Measurements from ENCODE around the gene ABHD18.
"Not testable (repeated sequence)": the region's sequence is repeated elsewhere in the genome, so short reads cannot be mapped to it uniquely, and the experiment has no call there.

DNA sequence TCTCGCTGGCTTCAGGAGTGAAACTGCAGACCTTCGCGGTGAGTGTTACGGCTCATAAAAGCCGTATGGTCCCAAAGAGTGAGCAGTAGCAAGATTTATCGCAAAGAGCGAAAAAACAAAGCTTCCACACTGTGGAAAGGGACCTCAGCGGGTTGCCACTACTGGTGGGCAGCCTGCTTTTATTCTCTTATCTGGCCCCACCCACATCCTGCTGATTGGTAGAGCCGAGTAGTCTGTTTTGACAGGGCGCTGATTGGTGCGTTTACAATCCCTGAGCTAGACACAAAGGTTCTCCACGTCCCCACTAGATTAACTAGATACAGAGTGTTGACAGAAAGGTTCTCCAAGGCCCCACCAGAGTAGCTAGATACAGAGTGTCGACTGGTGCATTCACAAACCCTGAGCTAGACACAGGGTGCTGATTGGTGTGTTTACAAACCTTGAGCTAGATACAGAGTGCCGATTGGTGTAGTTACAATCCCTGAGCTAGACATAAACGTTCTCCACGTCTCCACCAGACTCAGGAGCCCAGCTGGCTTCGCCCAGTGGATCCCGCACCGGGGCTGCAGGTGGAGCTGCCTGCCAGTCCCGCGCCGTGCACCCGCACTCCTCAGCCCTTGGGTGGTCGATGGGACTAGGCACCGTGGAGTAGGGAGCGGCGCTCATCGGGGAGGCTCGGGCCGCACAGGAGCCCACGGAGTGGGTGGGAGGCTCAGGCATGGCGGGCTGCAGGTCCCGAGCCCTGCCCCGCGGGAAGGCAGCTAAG, 1.4 kb upstream of the ABHD18 start:
- not testable (repeated sequence) for TF ChIP-seq SMC3 (conservative IDR thresholded peaks at IDR 0.05; ENCODE audit: poor library complexity); EZH2 (IDR thresholded peaks at IDR 0.05; ENCODE audit: borderline replicate concordance, insufficient read depth, low read length, poor library complexity, severe bottlenecking); POLR2AphosphoS5 (IDR thresholded peaks at IDR 0.05); EP300 (conservative IDR thresholded peaks at IDR 0.05; ENCODE audit: poor library complexity, severe bottlenecking); MXI1 (conservative IDR thresholded peaks at IDR 0.05; ENCODE audit: poor library complexity, severe bottlenecking); TAF1 (IDR thresholded peaks at IDR 0.05; ENCODE audit: low read depth)
- TF ChIP-seq, protein P1, sequence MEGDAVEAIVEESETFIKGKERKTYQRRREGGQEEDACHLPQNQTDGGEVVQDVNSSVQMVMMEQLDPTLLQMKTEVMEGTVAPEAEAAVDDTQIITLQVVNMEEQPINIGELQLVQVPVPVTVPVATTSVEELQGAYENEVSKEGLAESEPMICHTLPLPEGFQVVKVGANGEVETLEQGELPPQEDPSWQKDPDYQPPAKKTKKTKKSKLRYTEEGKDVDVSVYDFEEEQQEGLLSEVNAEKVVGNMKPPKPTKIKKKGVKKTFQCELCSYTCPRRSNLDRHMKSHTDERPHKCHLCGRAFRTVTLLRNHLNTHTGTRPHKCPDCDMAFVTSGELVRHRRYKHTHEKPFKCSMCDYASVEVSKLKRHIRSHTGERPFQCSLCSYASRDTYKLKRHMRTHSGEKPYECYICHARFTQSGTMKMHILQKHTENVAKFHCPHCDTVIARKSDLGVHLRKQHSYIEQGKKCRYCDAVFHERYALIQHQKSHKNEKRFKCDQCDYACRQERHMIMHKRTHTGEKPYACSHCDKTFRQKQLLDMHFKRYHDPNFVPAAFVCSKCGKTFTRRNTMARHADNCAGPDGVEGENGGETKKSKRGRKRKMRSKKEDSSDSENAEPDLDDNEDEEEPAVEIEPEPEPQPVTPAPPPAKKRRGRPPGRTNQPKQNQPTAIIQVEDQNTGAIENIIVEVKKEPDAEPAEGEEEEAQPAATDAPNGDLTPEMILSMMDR (IDR thresholded peaks at IDR 0.05; ENCODE audit: poor library complexity, severe bottlenecking), result not testable (repeated sequence)
- TF ChIP-seq, protein P2, sequence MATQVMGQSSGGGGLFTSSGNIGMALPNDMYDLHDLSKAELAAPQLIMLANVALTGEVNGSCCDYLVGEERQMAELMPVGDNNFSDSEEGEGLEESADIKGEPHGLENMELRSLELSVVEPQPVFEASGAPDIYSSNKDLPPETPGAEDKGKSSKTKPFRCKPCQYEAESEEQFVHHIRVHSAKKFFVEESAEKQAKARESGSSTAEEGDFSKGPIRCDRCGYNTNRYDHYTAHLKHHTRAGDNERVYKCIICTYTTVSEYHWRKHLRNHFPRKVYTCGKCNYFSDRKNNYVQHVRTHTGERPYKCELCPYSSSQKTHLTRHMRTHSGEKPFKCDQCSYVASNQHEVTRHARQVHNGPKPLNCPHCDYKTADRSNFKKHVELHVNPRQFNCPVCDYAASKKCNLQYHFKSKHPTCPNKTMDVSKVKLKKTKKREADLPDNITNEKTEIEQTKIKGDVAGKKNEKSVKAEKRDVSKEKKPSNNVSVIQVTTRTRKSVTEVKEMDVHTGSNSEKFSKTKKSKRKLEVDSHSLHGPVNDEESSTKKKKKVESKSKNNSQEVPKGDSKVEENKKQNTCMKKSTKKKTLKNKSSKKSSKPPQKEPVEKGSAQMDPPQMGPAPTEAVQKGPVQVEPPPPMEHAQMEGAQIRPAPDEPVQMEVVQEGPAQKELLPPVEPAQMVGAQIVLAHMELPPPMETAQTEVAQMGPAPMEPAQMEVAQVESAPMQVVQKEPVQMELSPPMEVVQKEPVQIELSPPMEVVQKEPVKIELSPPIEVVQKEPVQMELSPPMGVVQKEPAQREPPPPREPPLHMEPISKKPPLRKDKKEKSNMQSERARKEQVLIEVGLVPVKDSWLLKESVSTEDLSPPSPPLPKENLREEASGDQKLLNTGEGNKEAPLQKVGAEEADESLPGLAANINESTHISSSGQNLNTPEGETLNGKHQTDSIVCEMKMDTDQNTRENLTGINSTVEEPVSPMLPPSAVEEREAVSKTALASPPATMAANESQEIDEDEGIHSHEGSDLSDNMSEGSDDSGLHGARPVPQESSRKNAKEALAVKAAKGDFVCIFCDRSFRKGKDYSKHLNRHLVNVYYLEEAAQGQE (IDR thresholded peaks at IDR 0.05; ENCODE audit: borderline replicate concordance), result not testable (repeated sequence)
